ENCODE measurements around the gene ATF7. TPM values are rescaled to one million over a fixed set of nuclear protein-coding genes. Genes with fewer than 3 reads are reported as not detected.

The ATF7 gene
- total and polyA plus RNA-seq, 2 donors (not counting 1 experiment from before 2014, with no cell fraction given): 15.7 to 42.2 TPM

DNA sequence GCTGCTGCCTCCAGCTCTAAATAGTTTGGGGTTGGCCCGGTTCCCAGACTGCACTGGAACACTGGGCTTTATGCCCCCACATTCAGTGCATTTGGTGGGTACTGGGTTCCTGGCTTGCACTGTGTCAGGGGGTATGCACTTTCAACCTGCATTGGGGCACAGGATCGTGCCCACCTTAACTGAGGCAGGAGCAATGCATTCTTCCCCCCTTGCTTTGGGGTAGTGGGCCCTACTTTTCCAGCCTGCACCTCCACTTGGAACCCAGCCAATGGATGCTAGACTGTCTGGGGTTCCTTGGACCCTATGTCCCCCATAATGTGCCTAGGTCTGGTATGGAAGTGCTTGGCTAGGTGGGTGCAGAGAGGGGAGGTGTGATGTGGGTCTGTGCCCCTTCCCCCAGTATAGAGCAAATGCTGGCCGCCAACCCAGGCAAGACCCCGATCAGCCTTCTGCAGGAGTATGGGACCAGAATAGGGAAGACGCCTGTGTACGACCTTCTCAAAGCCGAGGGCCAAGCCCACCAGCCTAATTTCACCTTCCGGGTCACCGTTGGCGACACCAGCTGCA, 124.5 kb downstream of the ATF7 start:
- DNase-seq (no peak), ATAC-seq (ENCODE audit: low read depth) (no peak)
- Mint-ChIP-seq H3K27ac (peak overlapping the region; percentile 97), H3K4me3 (peak overlapping the region; percentile 92), H3K27me3 (no peaks in the 10 kb centered on the region), H3K4me1 (peaks cover 29% of the 10 kb centered on the region), H3K9me3 (ENCODE audit: insufficient read depth) (no peaks in the 10 kb centered on the region)
- ChIA-PET CTCF (interaction anchor here (0.9 to 3.5 kb wide), 11 partner anchors 7 to 288 kb away, joined by 3 to 27 read pairs (median 5); partner anchors contain the start of genes AAAS and SP1), POLR2A (interaction anchor here (0.9 to 2.6 kb wide), 11 partner anchors 9 to 180 kb away, joined by 3 to 15 read pairs (median 4); partner anchors contain the start of genes AAAS, PRR13 and SP1)
- TF ChIP-seq EZH2 (IDR thresholded peaks at IDR 0.05; ENCODE audit: borderline replicate concordance, insufficient read depth, low read depth, low read length, poor library complexity, severe bottlenecking): no peak
- TF ChIP-seq, protein P1, sequence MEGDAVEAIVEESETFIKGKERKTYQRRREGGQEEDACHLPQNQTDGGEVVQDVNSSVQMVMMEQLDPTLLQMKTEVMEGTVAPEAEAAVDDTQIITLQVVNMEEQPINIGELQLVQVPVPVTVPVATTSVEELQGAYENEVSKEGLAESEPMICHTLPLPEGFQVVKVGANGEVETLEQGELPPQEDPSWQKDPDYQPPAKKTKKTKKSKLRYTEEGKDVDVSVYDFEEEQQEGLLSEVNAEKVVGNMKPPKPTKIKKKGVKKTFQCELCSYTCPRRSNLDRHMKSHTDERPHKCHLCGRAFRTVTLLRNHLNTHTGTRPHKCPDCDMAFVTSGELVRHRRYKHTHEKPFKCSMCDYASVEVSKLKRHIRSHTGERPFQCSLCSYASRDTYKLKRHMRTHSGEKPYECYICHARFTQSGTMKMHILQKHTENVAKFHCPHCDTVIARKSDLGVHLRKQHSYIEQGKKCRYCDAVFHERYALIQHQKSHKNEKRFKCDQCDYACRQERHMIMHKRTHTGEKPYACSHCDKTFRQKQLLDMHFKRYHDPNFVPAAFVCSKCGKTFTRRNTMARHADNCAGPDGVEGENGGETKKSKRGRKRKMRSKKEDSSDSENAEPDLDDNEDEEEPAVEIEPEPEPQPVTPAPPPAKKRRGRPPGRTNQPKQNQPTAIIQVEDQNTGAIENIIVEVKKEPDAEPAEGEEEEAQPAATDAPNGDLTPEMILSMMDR (IDR thresholded peaks at IDR 0.05): no peak
- peak overlapping the region; percentile 34 to 94 (median 72) for H3K4me3 ChIP-seq (ENCODE audit: control extremely low read depth in 1 of 5, extremely low read depth in 1 of 5, insufficient read depth in 1 of 5, low read depth in 2 of 5, low read length in 4 of 5)
- no peaks in the 10 kb centered on the region for H3K27me3 ChIP-seq (replicated peaks in 1 of 4; ENCODE audit: control extremely low read depth in 1 of 4, control insufficient read depth in 3 of 4, insufficient read depth in 4 of 4, low read length in 3 of 4)
- peaks cover 0 to 24% of the 10 kb centered on the region in 2 experiments for H3K36me3 ChIP-seq (replicated peaks in 1 of 2; ENCODE audit: control extremely low read depth in 1 of 2, control insufficient read depth in 1 of 2, extremely low read depth in 1 of 2, insufficient read depth in 2 of 2, low read length in 1 of 2)
- WGBS (ENCODE audit: insufficient coverage): 61% methylated on average over 6 of the region's 10 CpGs
- H2AFZ ChIP-seq (ENCODE audit: insufficient read depth, low read depth, low read length, poor library complexity, severe bottlenecking): peak overlapping the region; percentile 94
- intact Hi-C loops (cut with micrococcal nuclease): loop anchor here (1.0 to 2.0 kb wide), 5 partner anchors 8 to 321 kb away; partner anchors contain the start of genes ATF7, CALCOCO1, CSAD and ZNF740
- H3K9me3 ChIP-seq (ENCODE audit: control extremely low read depth in 1 of 3, control insufficient read depth in 2 of 3, insufficient read depth in 1 of 3, low read length in 2 of 3): peaks cover 0 to 6% (median 0%) of the 10 kb centered on the region in 3 donors
- H4K20me1 ChIP-seq (ENCODE audit: control insufficient read depth, insufficient read depth, low read length, poor library complexity, severe bottlenecking): no peaks in the 10 kb centered on the region
- H3K4me2 ChIP-seq (replicated peaks; ENCODE audit: low read depth, low read length, poor library complexity, severe bottlenecking): peak overlapping the region; percentile 85
- peak overlapping the region; percentile 99 for H3K9ac ChIP-seq (ENCODE audit: low read length)
- peak overlapping the region; percentile 95 to 97 for H3K27ac ChIP-seq (ENCODE audit: low read length in 2 of 2)
- H3K4me1 ChIP-seq (ENCODE audit: control insufficient read depth in 2 of 2, insufficient read depth in 2 of 2, low read length in 2 of 2): peaks cover 22 to 28% of the 10 kb centered on the region in 2 donors
- peaks cover 21% of the 10 kb centered on the region for H3K79me2 ChIP-seq (ENCODE audit: control insufficient read depth, insufficient read depth, low read length)

Data from B cell (primary cell).